Activated CD8-positive, alpha-beta memory T cell treated with anti-CD3 and anti-CD28 coated beads for 24 hours (primary cell): Measurements from ENCODE around the gene TBCC.

ENCODE experiments used
- DNase-seq: peaks from one replicate; pipeline ENCODE4 v3.0.0-alpha.2; 2020

Gene TBCC

GRCh38 chr6:42745640-42746462 lies at the start of gene TBCC:
Gene TBCC, minus strand, starts transcription at chr6:42746103. Its CDS starts 30 bp downstream, at chr6:42746073.
- no peak for DNase-seq

- no peak for DNase-seq
Measured at GRCh38 chr6:42795651-42796050, 49.7 kb upstream of the TBCC start.

- DNase-seq = no peak
Measured at GRCh38 chr6:42791706-42792320, 45.9 kb upstream of the TBCC start.

- no peak for DNase-seq
Measured at GRCh38 chr6:42790549-42791181, 44.8 kb upstream of the TBCC start.

GRCh38 chr6:42788671-42789070 lies 42.8 kb upstream of the TBCC start:
- DNase-seq = no peak

GRCh38 chr6:42787063-42787472 lies 41.2 kb upstream of the TBCC start:
- DNase-seq = no peak

- no peak for DNase-seq
Measured at GRCh38 chr6:42786525-42786985, 40.7 kb upstream of the TBCC start.

- DNase-seq = no peak
Measured at GRCh38 chr6:42784717-42785498, 39.0 kb upstream of the TBCC start.

GRCh38 chr6:42783876-42784642 lies 38.2 kb upstream of the TBCC start:
- DNase-seq = no peak

GRCh38 chr6:42783177-42783875 lies 37.4 kb upstream of the TBCC start:
- peak; percentile 92 for DNase-seq

GRCh38 chr6:42782689-42783176 lies 36.8 kb upstream of the TBCC start:
- DNase-seq = peak; percentile 90

- DNase-seq = peak; percentile 87
Measured at GRCh38 chr6:42781796-42782688, 36.1 kb upstream of the TBCC start, which contains the start of gene BICRAL. Gene BICRAL, plus strand, starts transcription at chr6:42782052. Its CDS starts 39,971 bp downstream, at chr6:42822023.

GRCh38 chr6:42781546-42781795 lies 35.6 kb upstream of the TBCC start:
- no peak for DNase-seq

- no peak for DNase-seq
Measured at GRCh38 chr6:42779521-42779920, 33.6 kb upstream of the TBCC start.

- no peak for DNase-seq
Measured at GRCh38 chr6:42778122-42778521, 32.2 kb upstream of the TBCC start.

GRCh38 chr6:42777126-42777822 lies 31.4 kb upstream of the TBCC start:
- DNase-seq = no peak

GRCh38 chr6:42774821-42775487 lies 29.1 kb upstream of the TBCC start:
- DNase-seq = peak; percentile 80

- DNase-seq = no peak
Measured at GRCh38 chr6:42774201-42774600, 28.3 kb upstream of the TBCC start.

GRCh38 chr6:42771741-42772100 lies 25.8 kb upstream of the TBCC start:
- no peak for DNase-seq
